HG03064 (cell line): ENCODE results near the gene NEURL3.
"Not testable (repeated sequence)": the region's sequence is repeated elsewhere in the genome, so short reads cannot be mapped to it uniquely, and the experiment has no call there.

ENCODE experiments used
- ATAC-seq: cut with Tn5 transposase; IDR thresholded peaks from one replicate; pipeline ENCODE4 v1.9.1; 2021; ENCODE audit warnings: low read depth; ENCODE audit not compliant: unreplicated experiment

NEURL3 gene

DNA sequence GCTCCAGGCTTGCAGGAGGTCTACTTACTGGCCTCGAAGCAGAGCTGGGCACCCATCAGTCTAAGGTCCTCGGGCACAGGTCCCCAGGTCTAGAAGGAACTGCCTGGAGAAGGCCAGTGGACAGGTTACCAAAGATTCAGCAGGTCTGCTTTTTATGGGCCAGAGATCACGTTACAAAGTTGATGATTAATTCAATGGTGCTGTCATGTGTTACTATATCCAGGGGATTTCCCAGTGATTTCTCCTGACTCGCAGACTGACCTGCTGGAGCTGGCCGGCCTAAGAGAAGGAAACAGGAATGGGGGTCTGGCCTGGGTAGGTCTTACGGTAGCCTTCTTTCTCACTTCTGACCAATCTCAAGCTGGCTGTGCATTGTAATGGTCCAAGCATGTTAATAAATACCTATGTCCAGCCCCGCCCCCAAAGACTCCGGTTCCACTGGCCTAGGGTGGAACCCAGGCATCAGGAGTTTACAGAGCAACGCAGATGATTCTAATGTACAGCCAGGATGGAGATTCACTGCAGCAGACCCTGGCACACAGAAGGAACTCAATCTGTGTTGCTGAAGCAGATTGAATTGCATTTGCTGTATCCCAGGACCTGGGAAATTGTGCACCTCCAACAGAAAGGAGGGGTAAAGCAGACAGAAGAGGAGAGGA, at the start of gene NEURL3:
Gene NEURL3, minus strand, starts transcription at position 127 of the 659 bp plus-strand sequence. Its CDS starts 71 bp downstream, at position 56.
- ATAC-seq: no peak

- no peak for ATAC-seq
These were observed 49.4 kb upstream of the NEURL3 start for GRCh38 chr2:96554293-96555145.

GRCh38 chr2:96553957-96554292, 48.8 kb upstream of the NEURL3 start:
- ATAC-seq: not testable (repeated sequence)

- ATAC-seq: no peak
These were observed 48.2 kb upstream of the NEURL3 start for GRCh38 chr2:96553176-96553956.

DNA sequence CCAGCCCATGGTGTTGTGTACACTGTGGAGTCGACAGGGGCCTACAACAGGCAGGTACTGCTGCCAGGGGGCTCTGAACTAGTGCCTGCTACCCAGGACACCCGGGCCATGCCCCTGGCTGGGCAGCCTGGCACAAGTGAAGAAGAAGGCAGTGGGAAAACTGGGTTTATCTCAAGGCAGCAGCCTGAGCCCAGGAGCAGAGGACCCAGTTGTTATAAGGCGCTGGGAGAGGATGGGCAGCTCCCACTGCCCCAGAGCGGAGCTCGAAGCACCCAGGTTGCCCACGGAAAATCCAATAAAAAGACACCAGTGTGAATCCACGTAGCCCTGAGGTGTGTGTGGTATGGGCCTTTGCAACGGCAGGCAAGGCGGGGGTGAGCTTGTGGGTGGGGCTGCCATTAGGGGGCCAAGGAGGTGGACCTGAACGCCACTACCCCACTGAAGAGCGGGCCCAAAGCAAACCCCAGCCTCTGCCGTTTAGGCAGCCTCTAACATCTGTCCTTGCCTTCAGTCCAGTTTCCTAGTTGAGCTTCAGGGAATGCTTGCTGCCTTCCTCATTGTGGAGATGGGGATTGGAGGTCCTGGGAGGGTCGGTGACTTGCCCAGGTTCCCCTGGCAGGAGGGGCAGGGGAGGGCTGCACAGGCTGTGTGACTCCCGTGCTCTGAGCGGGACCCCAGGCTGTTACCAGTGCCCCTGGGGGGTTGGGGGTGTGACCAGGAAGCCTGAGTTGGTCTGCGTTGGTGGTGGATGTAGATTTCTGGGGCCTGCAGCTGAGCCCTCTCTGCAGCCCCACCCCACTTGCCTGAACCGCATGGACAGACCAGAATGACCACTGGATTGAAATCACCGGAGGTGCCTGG, 47.4 kb upstream of the NEURL3 start:
- ATAC-seq: no peak

DNA sequence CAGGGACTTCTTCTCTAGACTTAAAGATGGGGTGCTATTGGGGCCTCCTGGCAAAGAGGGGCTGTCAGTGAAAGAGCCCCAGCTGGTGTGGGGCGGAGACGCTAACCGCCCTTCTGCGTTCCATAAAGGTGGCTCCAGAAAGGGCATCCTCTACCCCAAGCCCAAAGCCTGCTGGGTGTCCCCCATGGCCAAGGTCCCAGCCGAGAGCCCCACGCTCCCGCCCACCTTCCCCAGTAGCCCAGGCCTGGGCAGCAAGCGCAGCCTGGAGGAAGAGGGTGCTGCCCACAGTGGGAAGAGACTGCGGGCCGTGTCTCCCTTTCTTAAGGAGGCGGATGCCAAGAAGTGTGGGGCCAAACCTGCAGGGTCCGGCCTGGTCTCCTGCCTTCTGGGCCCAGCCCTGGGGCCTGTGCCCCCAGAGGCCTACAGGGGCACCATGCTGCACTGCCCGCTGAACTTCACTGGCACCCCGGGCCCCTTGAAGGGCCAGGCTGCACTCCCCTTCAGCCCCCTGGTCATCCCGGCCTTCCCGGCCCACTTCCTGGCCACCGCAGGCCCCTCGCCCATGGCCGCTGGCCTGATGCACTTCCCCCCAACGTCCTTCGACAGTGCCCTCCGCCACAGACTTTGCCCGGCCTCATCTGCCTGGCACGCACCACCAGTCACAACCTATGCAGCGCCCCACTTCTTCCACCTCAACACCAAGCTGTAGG, 46.6 kb upstream of the NEURL3 start:
- ATAC-seq: no peak

DNA sequence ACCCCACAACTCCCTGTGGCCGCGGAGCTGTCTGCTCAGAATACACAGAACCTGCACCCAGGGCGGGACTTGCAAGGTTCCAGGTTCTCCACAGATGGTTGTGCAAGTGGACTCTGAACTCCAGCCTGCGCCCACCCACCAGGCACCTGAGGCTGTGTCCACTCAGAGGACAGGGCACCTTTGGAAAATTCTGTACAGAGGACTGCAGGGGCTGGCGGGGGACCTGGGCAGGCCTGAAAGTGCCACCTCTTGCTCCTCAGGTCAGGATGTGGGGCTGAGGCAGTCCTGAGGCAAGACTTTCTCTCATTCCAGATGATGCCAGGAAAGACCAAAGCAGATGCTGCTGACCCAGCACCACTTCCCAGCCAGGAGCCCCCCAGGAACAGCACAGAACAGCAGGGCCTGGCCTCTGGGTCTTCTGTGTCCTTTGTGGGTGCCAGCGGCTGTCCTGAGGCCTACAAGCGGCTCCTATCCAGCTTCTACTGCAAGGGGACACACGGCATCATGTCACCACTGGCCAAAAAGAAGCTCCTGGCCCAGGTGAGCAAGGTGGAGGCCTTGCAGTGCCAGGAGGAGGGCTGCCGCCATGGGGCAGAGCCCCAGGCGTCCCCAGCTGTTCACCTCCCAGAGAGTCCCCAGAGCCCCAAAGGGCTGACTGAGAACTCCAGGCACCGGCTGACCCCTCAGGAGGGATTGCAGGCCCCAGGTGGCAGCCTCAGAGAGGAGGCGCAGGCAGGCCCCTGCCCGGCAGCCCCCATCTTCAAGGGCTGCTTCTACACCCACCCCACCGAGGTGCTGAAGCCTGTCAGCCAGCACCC, 45.8 kb upstream of the NEURL3 start:
- no peak for ATAC-seq

DNA sequence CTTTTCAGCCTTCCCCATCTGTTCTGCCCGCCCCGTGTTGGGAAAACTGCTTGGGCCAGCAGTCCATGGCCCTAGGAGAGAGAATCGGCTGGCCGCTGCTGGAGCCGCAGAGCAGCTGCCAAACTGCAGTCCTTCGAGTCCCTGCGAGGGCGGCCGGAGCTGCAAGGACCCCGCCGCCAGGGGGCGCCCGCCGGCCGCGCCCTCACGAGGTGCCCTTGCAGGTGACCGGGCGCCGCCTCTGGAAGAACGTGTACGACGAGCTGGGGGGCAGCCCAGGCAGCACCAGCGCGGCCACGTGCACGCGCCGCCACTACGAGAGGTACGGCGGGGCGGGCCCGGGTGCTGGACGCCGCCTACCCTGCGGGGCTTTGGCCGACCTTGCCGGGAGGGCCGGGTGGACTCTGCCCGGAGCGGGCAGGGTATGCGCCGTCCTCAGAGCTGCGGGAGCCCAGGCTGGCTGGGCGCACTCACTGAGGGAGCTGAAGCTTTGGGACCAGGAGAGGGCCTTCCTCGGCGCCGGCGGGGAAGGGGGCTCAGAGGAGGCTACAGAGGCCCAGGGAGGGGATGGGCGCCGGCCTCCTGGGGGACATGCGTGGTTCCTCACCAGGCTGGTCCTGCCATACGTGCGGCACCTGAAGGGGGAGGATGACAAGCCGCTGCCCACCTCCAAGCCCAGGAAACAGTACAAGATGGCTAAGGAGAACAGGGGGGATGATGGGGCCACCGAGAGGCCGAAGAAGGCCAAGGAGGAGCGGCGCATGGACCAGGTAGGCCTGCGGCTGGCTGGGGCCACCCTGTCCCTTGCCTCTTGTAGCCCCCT, 45.0 kb upstream of the NEURL3 start:
- ATAC-seq: no peak

GRCh38 chr2:96549466-96549785, 44.3 kb upstream of the NEURL3 start:
- no peak for ATAC-seq

- no peak for ATAC-seq
These were observed 43.7 kb upstream of the NEURL3 start for GRCh38 chr2:96548558-96549465.

GRCh38 chr2:96547731-96548171, 42.6 kb upstream of the NEURL3 start:
- no peak for ATAC-seq

DNA sequence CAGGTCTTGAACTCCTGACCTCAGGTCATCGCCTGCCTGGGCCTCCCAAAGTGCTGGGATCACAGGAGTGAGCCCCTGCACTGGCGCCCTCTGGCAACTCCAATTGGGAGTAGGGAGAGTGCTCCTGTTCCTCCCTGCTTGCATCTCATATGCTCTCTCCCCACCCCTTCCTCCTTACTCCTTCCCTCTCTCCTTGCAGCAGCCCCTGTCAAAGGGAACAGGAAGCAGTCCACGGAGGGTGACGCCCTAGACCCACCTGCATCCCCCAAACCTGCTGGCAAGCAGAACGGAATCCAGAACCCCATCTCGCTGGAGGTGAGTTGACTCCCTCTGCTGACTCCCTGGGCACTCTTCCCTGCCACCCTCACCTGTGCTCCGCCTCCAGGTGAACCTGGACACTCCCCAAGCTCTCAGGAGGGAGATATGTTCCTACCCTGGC, 42.1 kb upstream of the NEURL3 start:
- ATAC-seq: no peak

GRCh38 chr2:96546797-96547196, 41.6 kb upstream of the NEURL3 start:
- ATAC-seq: no peak

GRCh38 chr2:96546321-96546720, 41.2 kb upstream of the NEURL3 start:
- no peak for ATAC-seq

DNA sequence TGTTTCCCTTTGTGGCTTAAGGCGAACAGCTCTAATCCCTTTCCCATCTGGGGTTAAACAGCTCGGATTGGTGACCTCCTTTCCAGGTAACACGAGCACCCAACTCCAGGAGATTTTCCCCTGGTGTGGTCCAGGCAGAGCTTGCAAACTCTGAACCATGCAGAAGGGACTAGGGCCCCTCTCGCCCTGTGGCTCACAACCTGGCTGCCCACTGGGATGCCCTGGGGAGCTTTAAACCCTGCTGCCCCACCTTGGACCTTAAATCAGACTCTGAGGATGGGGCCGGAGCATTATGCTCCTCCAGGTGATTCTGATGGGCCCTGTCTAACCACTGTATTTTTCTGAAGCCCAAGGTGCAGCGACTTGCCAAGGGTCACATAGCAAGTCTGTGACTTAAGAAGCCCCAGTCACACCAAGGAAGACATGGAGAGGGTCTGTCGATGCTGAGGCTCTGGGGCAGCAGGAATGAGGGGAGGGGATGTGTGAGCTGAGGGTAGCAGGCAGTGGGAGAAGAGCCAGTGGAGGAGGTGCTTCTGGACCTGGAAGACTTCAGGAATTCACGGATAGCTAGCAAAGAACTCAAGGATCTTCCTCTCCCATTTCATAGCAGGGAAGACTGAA, 37.3 kb upstream of the NEURL3 start:
- no peak for ATAC-seq

GRCh38 chr2:96541398-96542152, 36.4 kb upstream of the NEURL3 start:
- no peak for ATAC-seq
